GM12878 (cell line): ENCODE measurements around the gene LRBA. TPM values are rescaled to one million over a fixed set of nuclear protein-coding genes. Genes with fewer than 3 reads are reported as not detected.

ENCODE experiments used
- ATAC-seq: fragments of 200-7000 bp; cut with Tn5 transposase; 3 replicates; pipeline ENCODE4 v1.9.1; 2020; ENCODE audit warnings: mild to moderate bottlenecking, moderate library complexity
- BruUV-seq: library from RNA; stranded (reverse); fragments of 400-500 nt; replicated peaks from 2 replicates; lab custom pipeline; 2021; lab: Mats Ljungman, UMichigan
- CTCF ChIA-PET: fragments of 300-600 bp; sonication (Branson Sonifier 250); formaldehyde crosslinking; extraction: SDS; loops from one replicate; lab custom pipeline; 2021; ENCODE audit warnings: inconsistent platforms; lab: Yijun Ruan, JAX
- POLR2A ChIA-PET: fragments of 350-600 bp; formaldehyde crosslinking; extraction: SDS; loops from one replicate; lab custom pipeline; 2021; ENCODE audit warnings: inconsistent platforms; lab: Charles Lee
- RAD21 ChIA-PET: fragments of 300-600 bp; sonication (Branson Sonifier 250); formaldehyde crosslinking; loops from one replicate; lab custom pipeline; 2023; ENCODE audit warnings: antibody characterized with exemption; ENCODE audit not compliant: unreplicated experiment; lab: Charles Lee
- SMC1A ChIA-PET: fragments of 300-600 bp; sonication (Branson Sonifier 250); formaldehyde crosslinking; loops from one replicate; lab custom pipeline; 2023; ENCODE audit not compliant: unreplicated experiment, uncharacterized antibody; lab: Charles Lee
- DNase-seq: peaks from one replicate; pipeline ENCODE4 v3.0.0-alpha.2; 2011; ENCODE audit warnings: low read depth, low spot score
- FAIRE-seq: peaks from 3 replicates; lab custom pipeline; 2011; peaks lifted over from hg19 to GRCh38; lab: Jason Lieb, UNC
- H2AFZ ChIP-seq: 2 replicates; pipeline ENCODE4 v1.6.0; 2011; ENCODE audit warnings: low read depth, low read length, control low read depth; ENCODE audit not compliant: control insufficient read depth
- H3K27ac ChIP-seq: 2 replicates; pipeline ENCODE4 v1.5.1; 2011; ENCODE audit warnings: control low read depth; ENCODE audit not compliant: control insufficient read depth, insufficient read depth
- H3K27me3 ChIP-seq, 2 experiments: replicated peaks in 1 of 2; 2 replicates each; pipeline versions ENCODE4 v1.6.0 to v1.6.1; 2011; ENCODE audit warnings: low read length in 1 of 2; ENCODE audit not compliant: control insufficient read depth in 2 of 2, insufficient read depth in 2 of 2
- H3K36me3 ChIP-seq, 2 experiments: 2 replicates each; pipeline ENCODE4 v1.5.1; 2011; ENCODE audit warnings: low read length in 1 of 2; ENCODE audit not compliant: control insufficient read depth in 2 of 2, insufficient read depth in 2 of 2
- H3K4me1 ChIP-seq: 2 replicates; pipeline ENCODE4 v1.6.1; 2011; ENCODE audit warnings: mild to moderate bottlenecking, low read length, moderate library complexity, mixed read lengths; ENCODE audit not compliant: control insufficient read depth, insufficient read depth
- H3K4me2 ChIP-seq: 2 replicates; pipeline ENCODE4 v1.6.0; 2011; ENCODE audit warnings: control low read depth; ENCODE audit not compliant: control insufficient read depth, insufficient read depth
- H3K4me3 ChIP-seq: fragments of 200-600 bp; sonication (generic); 2 replicates; pipeline ENCODE4 v1.5.1; 2016
- H3K79me2 ChIP-seq: 2 replicates; pipeline ENCODE4 v1.6.0; 2011; ENCODE audit warnings: low read length; ENCODE audit not compliant: control insufficient read depth, insufficient read depth
- H3K9ac ChIP-seq: 2 replicates; pipeline ENCODE4 v1.8.0; 2011; ENCODE audit warnings: low read length, control low read depth, mixed read lengths; ENCODE audit not compliant: control insufficient read depth, insufficient read depth
- H3K9me3 ChIP-seq: replicated peaks from 3 replicates; pipeline ENCODE4 v1.5.1; 2011; ENCODE audit warnings: mild to moderate bottlenecking, low read length; ENCODE audit not compliant: control insufficient read depth, insufficient read depth
- H4K20me1 ChIP-seq: 2 replicates; pipeline ENCODE4 v1.6.0; 2011; ENCODE audit not compliant: control insufficient read depth, insufficient read depth
- ASH2L ChIP-seq: fragments of 300-600, 200-600 bp; sonication (generic); IDR thresholded peaks from 2 replicates; pipeline ENCODE4 v1.6.1; 2017; ENCODE audit warnings: low read depth, mild to moderate bottlenecking, borderline replicate concordance
- CHD1 ChIP-seq: IDR thresholded peaks from 2 replicates; pipeline ENCODE4 v1.6.1; 2012; ENCODE audit warnings: low read depth, low read length, improper control_type of control experiment
- CHD2 ChIP-seq: IDR thresholded peaks from 2 replicates; pipeline ENCODE4 v1.6.1; 2011; ENCODE audit warnings: low read depth, low read length, improper control_type of control experiment, borderline replicate concordance
- ESRRA ChIP-seq: IDR thresholded peaks from 2 replicates; pipeline ENCODE4 v1.6.1; 2012; ENCODE audit warnings: mild to moderate bottlenecking, low read length, improper control_type of control experiment
- EZH2 ChIP-seq: IDR thresholded peaks from 2 replicates; pipeline ENCODE4 v1.6.1; 2012; ENCODE audit warnings: low read depth, mild to moderate bottlenecking, control low read depth, inconsistent platforms, low read length, borderline replicate concordance; ENCODE audit not compliant: control insufficient read depth
- HCFC1 ChIP-seq: fragments of 150-350 bp; IDR thresholded peaks from 2 replicates; pipeline ENCODE4 v1.6.1; 2014; ENCODE audit warnings: low read length
- HDAC2 ChIP-seq: fragments of 200-600 bp; sonication (generic); IDR thresholded peaks from 2 replicates; pipeline ENCODE4 v1.6.1; 2017
- HDGF ChIP-seq: fragments of 450-650 bp; IDR thresholded peaks from 2 replicates; pipeline ENCODE4 v1.6.1; 2016; ENCODE audit warnings: antibody characterized with exemption
- NBN ChIP-seq: fragments of 450-650 bp; IDR thresholded peaks from 2 replicates; pipeline ENCODE4 v1.6.1; 2016
- PML ChIP-seq: IDR thresholded peaks from 2 replicates; pipeline ENCODE4 v1.6.1; 2012; ENCODE audit warnings: low read length, inconsistent platforms
- RFX5 ChIP-seq: IDR thresholded peaks from 2 replicates; pipeline ENCODE4 v1.6.1; 2011; ENCODE audit warnings: low read depth, low read length, improper control_type of control experiment
- SIX5 ChIP-seq: IDR thresholded peaks from 2 replicates; pipeline ENCODE4 v1.6.1; 2011; ENCODE audit warnings: mild to moderate bottlenecking, low read depth, low read length, moderate library complexity; ENCODE audit not compliant: severe bottlenecking
- SUZ12 ChIP-seq: fragments of 200-600 bp; sonication (generic); IDR thresholded peaks from one replicate; pipeline ENCODE4 v1.6.1; 2018; ENCODE audit warnings: antibody characterized with exemption, mild to moderate bottlenecking; ENCODE audit not compliant: unreplicated experiment
- USF2 ChIP-seq: IDR thresholded peaks from 2 replicates; pipeline ENCODE4 v1.6.1; 2011; ENCODE audit warnings: low read depth, low read length, improper control_type of control experiment, borderline replicate concordance
- ZBTB33 ChIP-seq: fragments of 450-650 bp; IDR thresholded peaks from 2 replicates; pipeline ENCODE4 v1.6.1; 2017; ENCODE audit warnings: mild to moderate bottlenecking
- WGBS: methylation state at CpG from one replicate; pipeline ENCODE4 v1.1.6; 2016; ENCODE audit warnings: low lambda C conversion rate; ENCODE audit not compliant: insufficient replicate concordance, insufficient coverage; ENCODE audit errors: missing lambda C conversion rate; 5-methylcytosine and 5-hydroxymethylcytosine counted together
- in situ Hi-C: fragments of 300-500 bp; cut with MboI; formaldehyde crosslinking; loops from 9 replicates; pipeline ENCODE4 v1.14.3; 2018; ENCODE audit warnings: mixed read lengths
- intact Hi-C: fragments of 100-400 bp; cut with micrococcal nuclease; formaldehyde crosslinking; loops from one replicate; pipeline ENCODE4 v1.14.2; 2022; ENCODE audit not compliant: unreplicated experiment
- polyA plus RNA-seq, 11 experiments: library from polyadenylated mRNA; depleted of rRNA in 4 of 11; unstranded in 6 of 11; stranded (reverse) in 5 of 11; fragments of >200 nt; fragmentation: Nextera tagmentation in 4 of 11; fragmentation: Illumina TruSeq in 1 of 11; extraction: Ambion mirVana in 4 of 11; extraction: Trizol in 1 of 11; gene quantifications; 1 replicate in 1 of 11; 2 replicates in 10 of 11; pipeline versions ENCODE4 v1.2.1 to v1.2.3, GENCODE V29; 2011 to 2016; ENCODE audit warnings: inconsistent platforms in 2 of 11, missing spikeins in 2 of 11, low read depth in 1 of 11
- total RNA-seq, 4 experiments: library from RNA; depleted of rRNA in 3 of 4; stranded (reverse); fragments of >200 nt in 3 of 4; fragmentation: Illumina TruSeq in 1 of 4; extraction: Trizol in 1 of 4; gene quantifications; 2 replicates each; pipeline versions ENCODE4 v1.2.1 to v1.2.3, GENCODE V29; 2013 to 2021

The LRBA gene
- total and polyA plus RNA-seq, 10 of the 15 experiments (the other 5 are each of a cell fraction or from before 2014, with no cell fraction given): 20.3 to 93.4 (median 55.0) TPM

GRCh38 chr4:150746156-150746555, 268.9 kb downstream of the LRBA start:
- Histone ChIP-seq H3K27ac (no peak overlapping the region), H3K27me3 (no peaks in the 10 kb centered on the region), H4K20me1 (no peaks in the 10 kb centered on the region), H2AFZ (no peak overlapping the region), H3K79me2 (no peaks in the 10 kb centered on the region), H3K4me1 (no peaks in the 10 kb centered on the region), H3K9ac (no peak overlapping the region), H3K9me3 (no peaks in the 10 kb centered on the region), H3K4me3 (no peak overlapping the region), H3K4me2 (no peak overlapping the region), H3K36me3 (no peaks in the 10 kb centered on the region; a peak in 1 of 4 replicates)
- no peak for DNase-seq
- no peak for FAIRE-seq
- TF ChIP-seq HDAC2: no peak
- no peak for TF ChIP-seq SUZ12
- no peak for TF ChIP-seq EZH2
- TF ChIP-seq CHD2: no peak
- TF ChIP-seq HDGF: no peak
- TF ChIP-seq ESRRA: no peak
- TF ChIP-seq PML: no peak
- no peak for TF ChIP-seq RFX5
- TF ChIP-seq NBN: no peak
- TF ChIP-seq ZBTB33: no peak
- no peak for TF ChIP-seq USF2
- no peak for TF ChIP-seq CHD1
- TF ChIP-seq HCFC1: no peak
- TF ChIP-seq SIX5: no peak
- TF ChIP-seq ASH2L: no peak
- POLR2A ChIA-PET: no interaction called here
- RAD21 ChIA-PET: interaction anchor here (0.7 kb wide), 1 partner anchor 899 kb away, joined by 3 read pairs; no protein-coding TSS in a partner anchor
- in situ Hi-C loops: no loop called here
- WGBS: 100% methylated on average over 4 of the region's 4 CpGs
- CTCF ChIA-PET: no interaction called here
- no peak for ATAC-seq
- BruUV-seq: no TSS peak
- SMC1A ChIA-PET: interaction anchor here (1.4 kb wide), 1 partner anchor 12 kb away, joined by 3 read pairs; no protein-coding TSS in a partner anchor
- intact Hi-C loops: no loop called here
